NT2/D1 (cell line): ENCODE results near the gene PLEKHG4B.
"Not testable (repeated sequence)": the region's sequence is repeated elsewhere in the genome, so short reads cannot be mapped to it uniquely, and the experiment has no call there.

Source experiments
- DNase-seq: peaks from one replicate; pipeline ENCODE4 v3.0.0-alpha.2; 2011; ENCODE audit warnings: low read depth, low spot score
- H3K27me3 ChIP-seq: 2 replicates; pipeline ENCODE4 v1.6.0; 2011; ENCODE audit warnings: mild to moderate bottlenecking; ENCODE audit not compliant: insufficient read length, insufficient read depth
- H3K36me3 ChIP-seq: 2 replicates; pipeline ENCODE4 v1.6.1; 2011; ENCODE audit warnings: mild to moderate bottlenecking, low read length, mixed read lengths; ENCODE audit not compliant: insufficient read depth, insufficient read length
- H3K4me1 ChIP-seq: 2 replicates; pipeline ENCODE4 v1.5.1; 2011; ENCODE audit not compliant: insufficient read depth, insufficient read length
- H3K4me3 ChIP-seq: 2 replicates; pipeline ENCODE4 v1.5.1; 2011; ENCODE audit warnings: low read depth; ENCODE audit not compliant: insufficient read length
- H3K9ac ChIP-seq: 2 replicates; pipeline ENCODE4 v1.6.0; 2011; ENCODE audit warnings: low read depth; ENCODE audit not compliant: insufficient read length
- H3K9me3 ChIP-seq: 2 replicates; pipeline ENCODE4 v1.5.1; 2011; ENCODE audit warnings: mild to moderate bottlenecking, low read length; ENCODE audit not compliant: insufficient read depth
- SUZ12 ChIP-seq: IDR thresholded peaks from 2 replicates; pipeline ENCODE4 v1.6.1; 2011; ENCODE audit not compliant: insufficient read length, insufficient read depth; ENCODE audit errors: extremely low read depth
- YY1 ChIP-seq: IDR thresholded peaks from 2 replicates; pipeline ENCODE4 v1.6.1; 2011; ENCODE audit not compliant: insufficient read length, insufficient read depth
- ZNF274 ChIP-seq: IDR thresholded peaks from 2 replicates; pipeline ENCODE4 v1.6.1; 2011; ENCODE audit warnings: mild to moderate bottlenecking, low read depth, low read length

The PLEKHG4B gene

GRCh38 chr5:51500-51823 is 40.5 kb upstream of the PLEKHG4B start:
- no peak overlapping the region for H3K9ac ChIP-seq
- no peaks in the 10 kb centered on the region for H3K9me3 ChIP-seq
- no peak for DNase-seq
- no peak for TF ChIP-seq ZNF274
- TF ChIP-seq YY1 = no peak
- no peak for TF ChIP-seq SUZ12
- H3K4me1 ChIP-seq = peaks cover 4% of the 10 kb centered on the region
- H3K27me3 ChIP-seq = peaks cover 26% of the 10 kb centered on the region
- no peak overlapping the region for H3K4me3 ChIP-seq
- H3K36me3 ChIP-seq = no peaks in the 10 kb centered on the region

GRCh38 chr5:53381-54174 is 38.4 kb upstream of the PLEKHG4B start:
- peak overlapping the region; percentile 58 for H3K4me3 ChIP-seq
- TF ChIP-seq SUZ12 (no peak), ZNF274 (no peak), YY1 (no peak)
- H3K36me3 ChIP-seq = no peaks in the 10 kb centered on the region
- peak overlapping the region; percentile 67 for H3K9ac ChIP-seq
- peak; percentile 49 for DNase-seq
- peaks cover 20% of the 10 kb centered on the region for H3K27me3 ChIP-seq
- peaks cover 4% of the 10 kb centered on the region for H3K4me1 ChIP-seq
- H3K9me3 ChIP-seq = no peaks in the 10 kb centered on the region

- Histone ChIP-seq H3K36me3 (no peaks in the 10 kb centered on the region), H3K9ac (peak overlapping the region; percentile 67), H3K4me1 (peaks cover 4% of the 10 kb centered on the region), H3K9me3 (no peaks in the 10 kb centered on the region), H3K4me3 (peak overlapping the region; percentile 58), H3K27me3 (peaks cover 20% of the 10 kb centered on the region)
- no peak for TF ChIP-seq ZNF274
- TF ChIP-seq YY1 = no peak
- no peak for TF ChIP-seq SUZ12
- no peak for DNase-seq
Measured at GRCh38 chr5:54175-54730, 37.7 kb upstream of the PLEKHG4B start.

- H3K27me3 ChIP-seq = peaks cover 20% of the 10 kb centered on the region
- no peak overlapping the region for H3K9ac ChIP-seq
- no peak overlapping the region for H3K4me3 ChIP-seq
- no peaks in the 10 kb centered on the region for H3K36me3 ChIP-seq
- no peak for DNase-seq
- peaks cover 4% of the 10 kb centered on the region for H3K4me1 ChIP-seq
- TF ChIP-seq YY1 = no peak
- no peak for TF ChIP-seq ZNF274
- TF ChIP-seq SUZ12 = no peak
- H3K9me3 ChIP-seq = no peaks in the 10 kb centered on the region
Measured at GRCh38 chr5:54876-55569, 36.9 kb upstream of the PLEKHG4B start.

- H3K4me1 ChIP-seq = peaks cover 4% of the 10 kb centered on the region
- H3K4me3 ChIP-seq = no peak overlapping the region
- TF ChIP-seq ZNF274 = no peak
- TF ChIP-seq YY1 = no peak
- no peak for TF ChIP-seq SUZ12
- no peak overlapping the region for H3K9ac ChIP-seq
- H3K9me3 ChIP-seq = no peaks in the 10 kb centered on the region
- peak; percentile 42 for DNase-seq
- H3K27me3 ChIP-seq = peaks cover 11% of the 10 kb centered on the region
- no peaks in the 10 kb centered on the region for H3K36me3 ChIP-seq
Measured at GRCh38 chr5:56561-57290, 35.2 kb upstream of the PLEKHG4B start.

GRCh38 chr5:60250-60649 is 31.7 kb upstream of the PLEKHG4B start:
- not testable (repeated sequence) for DNase-seq, H3K4me1 ChIP-seq, H3K4me3 ChIP-seq, H3K36me3 ChIP-seq, H3K9me3 ChIP-seq, H3K27me3 ChIP-seq, H3K9ac ChIP-seq

- no peak for DNase-seq
- peaks cover 2% of the 10 kb centered on the region for H3K4me1 ChIP-seq
- H3K9ac ChIP-seq = no peak overlapping the region
- H3K4me3 ChIP-seq = no peak overlapping the region
- peaks cover 22% of the 10 kb centered on the region; the same call in 1 of the 2 replicates for H3K9me3 ChIP-seq
- H3K27me3 ChIP-seq = no peaks in the 10 kb centered on the region
- H3K36me3 ChIP-seq = no peaks in the 10 kb centered on the region
- TF ChIP-seq ZNF274 = no peak
- no peak for TF ChIP-seq YY1
Measured at GRCh38 chr5:70440-70839, 21.5 kb upstream of the PLEKHG4B start.

GRCh38 chr5:72316-73180 is 19.4 kb upstream of the PLEKHG4B start:
- not testable (repeated sequence) for H3K9me3 ChIP-seq, H3K4me3 ChIP-seq, H3K9ac ChIP-seq, H3K4me1 ChIP-seq, DNase-seq, H3K27me3 ChIP-seq, H3K36me3 ChIP-seq

GRCh38 chr5:73181-73447 is 18.9 kb upstream of the PLEKHG4B start:
- not testable (repeated sequence) for H3K9me3 ChIP-seq, H3K9ac ChIP-seq, DNase-seq, H3K4me3 ChIP-seq, H3K36me3 ChIP-seq, H3K27me3 ChIP-seq, H3K4me1 ChIP-seq
